ENCODE measurements around the gene RAD51B. TPM values are rescaled to one million over a fixed set of nuclear protein-coding genes. Genes with fewer than 3 reads are reported as not detected.

The RAD51B gene
- total and polyA plus RNA-seq, 3 donors from 2014 or later, result 5.5 to 22.5 (median 19.1) TPM

- TF ChIP-seq CTCF (IDR thresholded peaks at IDR 0.05), result no peak
- no peak for TF ChIP-seq POLR2A (IDR thresholded peaks at IDR 0.05)
- no peak overlapping the region for H3K4me3 ChIP-seq
- DNase-seq, result no peak
- H3K9me3 ChIP-seq, result no peaks in the 10 kb centered on the region
- H3K27ac ChIP-seq, result no peak overlapping the region
- no peaks in the 10 kb centered on the region for H3K36me3 ChIP-seq (ENCODE audit: low read depth, missing control alignments)
- intact Hi-C loops (cut with DNase I; ENCODE audit: low total_unique reads), result no loop called here
- no peaks in the 10 kb centered on the region for H3K4me1 ChIP-seq
- WGBS, 2 donors, result 46 to 52% methylated on average over 1 of the region's 1 CpG
- no peaks in the 10 kb centered on the region for H3K27me3 ChIP-seq
Measured at GRCh38 chr14:67883717-67884116, 64.1 kb downstream of the RAD51B start.

GRCh38 chr14:67886191-67886590, 66.6 kb downstream of the RAD51B start:
- no peak for DNase-seq
- Histone ChIP-seq H3K9me3 (no peaks in the 10 kb centered on the region), H3K4me1 (no peaks in the 10 kb centered on the region), H3K27me3 (no peaks in the 10 kb centered on the region), H3K4me3 (no peak overlapping the region), H3K27ac (no peak overlapping the region), H3K36me3 (ENCODE audit: low read depth, missing control alignments) (no peaks in the 10 kb centered on the region)
- intact Hi-C loops (cut with DNase I; ENCODE audit: low total_unique reads), result no loop called here
- no peak for TF ChIP-seq POLR2A (IDR thresholded peaks at IDR 0.05)
- WGBS, 2 donors, result 77 to 92% methylated on average over 1 to 2 of the region's 2 CpGs

- 73 to 80% methylated on average over 3 of the region's 3 CpGs for WGBS, 2 donors
- H3K36me3 ChIP-seq (ENCODE audit: low read depth, missing control alignments), result no peaks in the 10 kb centered on the region
- H3K4me1 ChIP-seq, result no peaks in the 10 kb centered on the region
- H3K4me3 ChIP-seq, result no peak overlapping the region
- TF ChIP-seq POLR2A (IDR thresholded peaks at IDR 0.05) (no peak), CTCF (IDR thresholded peaks at IDR 0.05) (no peak)
- intact Hi-C loops (cut with DNase I; ENCODE audit: low total_unique reads), result no loop called here
- no peaks in the 10 kb centered on the region for H3K27me3 ChIP-seq
- no peaks in the 10 kb centered on the region for H3K9me3 ChIP-seq
- H3K27ac ChIP-seq, result no peak overlapping the region
- no peak for DNase-seq
Measured at GRCh38 chr14:67887478-67887877, 67.9 kb downstream of the RAD51B start.

DNA sequence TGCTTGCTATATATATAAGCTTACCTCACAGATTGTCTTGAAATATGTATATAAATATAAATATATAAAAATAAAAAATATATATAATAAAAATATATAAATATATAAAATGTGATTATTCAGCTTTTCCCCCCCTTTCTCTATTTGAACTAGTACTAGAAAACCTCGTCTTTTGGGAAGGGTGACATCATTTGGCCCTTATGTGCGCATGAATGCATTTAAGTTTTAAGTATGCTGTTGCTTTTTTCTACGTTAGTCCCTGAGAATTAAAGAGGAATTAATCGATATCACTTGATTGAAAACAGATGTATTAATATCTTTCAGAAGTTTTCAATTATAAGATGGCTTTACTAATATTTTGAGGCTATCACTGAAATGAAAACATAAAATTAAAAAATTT, 69.9 kb downstream of the RAD51B start:
- 90% methylated on average over 4 of the region's 4 CpGs for WGBS, 2 donors
- H3K4me1 ChIP-seq, result no peaks in the 10 kb centered on the region
- no peak overlapping the region for H3K4me3 ChIP-seq
- H3K36me3 ChIP-seq (ENCODE audit: low read depth, missing control alignments), result no peaks in the 10 kb centered on the region
- TF ChIP-seq POLR2A (IDR thresholded peaks at IDR 0.05) (no peak), CTCF (IDR thresholded peaks at IDR 0.05) (no peak)
- H3K9me3 ChIP-seq, result no peaks in the 10 kb centered on the region
- no peak overlapping the region for H3K27ac ChIP-seq
- intact Hi-C loops (cut with DNase I; ENCODE audit: low total_unique reads), result no loop called here
- no peaks in the 10 kb centered on the region for H3K27me3 ChIP-seq
- no peak for DNase-seq

- Histone ChIP-seq H3K9me3 (no peaks in the 10 kb centered on the region), H3K4me1 (no peaks in the 10 kb centered on the region), H3K27me3 (no peaks in the 10 kb centered on the region), H3K36me3 (ENCODE audit: low read depth, missing control alignments) (no peaks in the 10 kb centered on the region), H3K27ac (no peak overlapping the region), H3K4me3 (no peak overlapping the region)
- intact Hi-C loops (cut with DNase I; ENCODE audit: low total_unique reads), result no loop called here
- WGBS, 2 donors, result 95 to 96% methylated on average over 1 of the region's 1 CpG
- DNase-seq, result no peak
- TF ChIP-seq POLR2A (IDR thresholded peaks at IDR 0.05) (no peak), CTCF (IDR thresholded peaks at IDR 0.05) (no peak)
Measured at GRCh38 chr14:67892466-67893100, 73.0 kb downstream of the RAD51B start.
